Amygdala (tissue), 56 donors: ENCODE results near the gene SERPINH1.

Experiments
- DNase-seq, 56 donors: peaks; one replicate each; lab custom pipeline; 2025; lab: John Stamatoyannopoulos, UW

SERPINH1 gene

DNA sequence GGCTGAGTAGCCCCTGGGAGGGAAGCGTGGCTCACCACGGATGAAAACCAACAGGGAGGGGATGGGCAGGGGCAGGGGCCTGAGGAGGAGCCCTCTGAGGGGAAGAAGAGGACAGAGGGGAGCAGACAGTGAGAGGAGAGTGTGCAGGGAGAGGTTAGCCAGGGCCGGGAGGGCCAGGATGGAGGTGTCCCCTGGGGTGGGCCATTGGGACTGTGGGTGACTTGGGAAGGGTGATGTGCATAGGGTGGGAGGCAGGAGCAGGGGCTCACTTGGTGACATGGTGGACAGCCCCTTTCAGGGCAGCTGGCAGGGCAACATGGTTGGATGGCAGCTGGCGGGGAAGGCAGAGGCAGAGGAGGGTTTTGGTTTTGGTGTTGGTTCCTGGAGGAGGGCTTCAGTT is 30.7 kb upstream of the SERPINH1 start:
- DNase-seq = no peak

DNA sequence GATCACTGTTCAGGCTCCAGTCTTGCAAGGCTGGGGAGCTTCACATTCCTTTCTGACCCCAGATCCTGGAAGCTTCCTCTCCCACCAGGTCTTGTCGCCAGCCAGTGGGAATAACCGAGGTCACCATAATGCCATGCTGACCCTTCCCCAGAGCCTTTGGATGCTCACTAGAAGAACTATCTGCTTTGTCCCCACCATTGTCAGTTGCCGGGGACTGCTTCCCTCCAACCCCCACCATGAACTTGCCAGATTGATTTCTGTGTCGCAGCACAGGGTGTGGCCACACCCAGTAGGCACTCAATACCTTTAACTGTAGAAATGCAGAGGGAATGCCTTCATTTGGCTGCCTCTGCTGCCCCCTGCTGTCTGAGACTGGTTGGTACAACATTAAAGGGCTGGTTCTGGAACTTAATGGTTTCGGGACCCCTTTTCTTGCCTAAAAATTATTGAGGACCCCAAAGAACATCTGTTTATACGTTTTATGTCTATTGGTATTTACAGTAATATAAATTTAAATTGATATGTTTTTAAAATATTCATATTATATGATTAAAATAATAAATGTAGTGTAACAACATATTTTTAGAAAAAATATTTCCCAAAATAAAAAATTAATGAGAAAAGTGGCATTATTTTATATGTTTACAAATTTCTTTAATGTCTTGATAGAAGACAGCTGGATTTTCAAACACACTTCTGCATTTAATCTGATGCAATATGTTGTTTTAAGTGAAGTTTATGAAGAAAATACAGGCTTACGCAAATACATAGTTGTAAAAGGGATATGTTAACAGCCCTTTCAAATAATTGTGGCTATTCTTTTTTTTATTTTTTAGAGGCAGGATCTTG is 29.6 kb upstream of the SERPINH1 start:
- peak in 41 of 56 donors; percentile 5 to 86 (median 36) for DNase-seq

DNA sequence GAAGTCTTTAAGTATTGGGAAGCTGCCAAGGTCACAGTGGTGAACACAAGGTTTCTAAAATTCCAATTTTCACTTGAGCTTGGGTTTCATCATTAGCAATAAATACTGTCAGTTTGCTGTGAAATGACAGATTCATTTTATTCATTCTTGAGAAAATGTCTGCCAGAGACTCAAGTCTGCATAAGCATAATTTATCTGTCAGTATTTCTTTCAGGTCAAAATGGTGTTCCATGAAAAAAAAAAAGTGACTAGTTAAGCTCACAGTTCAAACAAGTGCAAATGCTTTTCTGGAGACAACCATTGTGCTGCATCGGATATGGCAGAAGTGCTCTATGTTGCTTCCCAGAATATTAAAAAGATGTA is 28.2 kb upstream of the SERPINH1 start:
- DNase-seq = no peak

DNA sequence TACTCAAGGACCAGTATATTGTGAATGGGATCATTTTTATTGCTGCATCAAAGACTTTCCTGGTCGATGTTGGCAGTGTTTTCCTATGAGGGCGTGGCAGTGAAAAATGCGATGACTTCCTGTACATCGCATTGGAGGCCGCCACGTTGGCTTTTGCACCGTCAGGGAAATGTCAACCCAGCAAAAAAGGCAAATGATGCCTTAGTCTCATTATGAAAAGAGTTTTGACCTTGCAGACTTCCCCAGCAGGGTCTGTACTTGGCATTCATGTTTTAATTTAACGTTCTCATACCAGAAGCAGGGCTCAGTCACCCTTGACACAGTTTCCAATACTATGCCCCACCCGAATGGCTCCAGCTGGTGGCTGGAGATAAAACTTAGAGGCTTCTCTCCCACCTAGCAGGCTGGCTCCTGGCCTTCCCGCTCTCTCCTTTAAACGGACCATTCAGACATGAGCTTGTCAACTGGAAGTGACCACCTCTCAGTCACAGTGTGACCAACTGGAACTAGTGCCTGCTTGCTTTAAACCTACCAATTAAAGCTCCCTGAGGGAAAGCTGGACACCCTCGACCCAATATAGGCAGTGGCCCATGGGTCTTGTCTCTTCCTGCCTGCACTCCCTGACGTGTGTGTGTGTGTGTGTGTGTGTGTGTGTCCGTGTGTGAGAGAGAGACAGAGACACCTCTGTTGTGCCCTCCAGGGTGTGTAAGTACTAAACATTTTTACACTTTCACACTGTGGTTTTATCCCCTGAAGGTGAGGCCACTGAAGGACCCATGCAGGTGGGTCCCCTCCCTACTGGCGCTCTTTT is 27.6 kb upstream of the SERPINH1 start:
- no peak for DNase-seq

DNA sequence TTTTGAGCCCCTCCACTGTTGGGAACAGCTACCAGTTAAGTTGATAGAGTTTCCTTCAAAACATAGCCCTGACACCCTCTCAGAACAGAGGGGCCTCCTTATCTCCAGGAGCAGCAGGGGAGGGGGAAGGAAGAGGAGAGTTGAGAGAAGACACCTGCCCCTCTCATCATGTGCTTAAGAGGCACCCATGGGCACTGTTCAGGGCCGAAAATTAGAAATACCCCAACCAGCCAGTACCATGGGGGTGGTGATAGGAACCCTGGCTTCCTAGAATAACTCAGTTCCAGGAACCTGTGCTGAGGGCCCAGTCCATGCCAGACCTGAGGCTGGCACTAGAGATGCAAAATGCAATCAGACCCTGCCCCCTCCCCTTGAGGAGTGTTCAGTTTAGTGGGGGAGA is 27.0 kb upstream of the SERPINH1 start:
- DNase-seq = no peak

DNA sequence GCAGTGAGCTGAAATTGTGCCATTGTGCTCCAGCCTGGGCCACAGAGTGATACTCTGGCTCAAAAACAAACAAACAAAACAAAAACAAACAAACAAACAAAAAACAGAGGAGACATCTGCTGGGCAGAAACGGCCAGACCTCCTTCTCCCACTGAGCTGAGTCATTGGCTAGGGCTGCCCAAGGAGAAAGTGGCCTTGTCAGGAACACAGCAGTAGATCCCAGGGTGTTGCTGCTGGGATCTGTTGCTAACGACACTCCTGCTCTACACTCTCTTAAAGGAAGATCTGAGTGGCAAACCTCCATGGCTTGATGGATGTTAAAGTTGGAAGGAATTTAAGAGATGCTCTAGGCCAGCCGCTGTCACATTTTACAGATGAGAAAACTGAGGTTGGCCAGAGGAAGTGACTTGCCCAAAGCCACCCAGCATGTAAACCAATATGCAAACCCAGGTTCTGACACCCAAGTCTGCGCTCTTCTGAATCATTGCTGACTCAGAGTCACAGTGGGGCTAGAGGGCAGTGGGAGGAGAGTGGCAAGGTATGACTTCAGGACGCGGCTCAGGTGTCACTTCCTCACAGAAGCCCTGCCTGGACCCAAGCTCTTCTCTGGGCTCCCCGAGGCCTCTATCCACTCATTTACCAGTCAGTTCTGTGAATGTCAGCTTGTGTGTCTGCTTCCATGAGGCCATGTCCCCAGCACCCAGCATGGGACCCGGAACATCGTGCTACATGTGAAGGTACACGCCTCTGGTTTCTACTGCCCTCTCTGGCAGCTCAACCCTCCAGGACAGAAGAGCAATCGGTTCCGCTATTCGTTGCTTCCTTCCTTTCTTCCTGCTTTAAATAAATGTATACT is 25.0 kb upstream of the SERPINH1 start:
- DNase-seq = no peak

DNA sequence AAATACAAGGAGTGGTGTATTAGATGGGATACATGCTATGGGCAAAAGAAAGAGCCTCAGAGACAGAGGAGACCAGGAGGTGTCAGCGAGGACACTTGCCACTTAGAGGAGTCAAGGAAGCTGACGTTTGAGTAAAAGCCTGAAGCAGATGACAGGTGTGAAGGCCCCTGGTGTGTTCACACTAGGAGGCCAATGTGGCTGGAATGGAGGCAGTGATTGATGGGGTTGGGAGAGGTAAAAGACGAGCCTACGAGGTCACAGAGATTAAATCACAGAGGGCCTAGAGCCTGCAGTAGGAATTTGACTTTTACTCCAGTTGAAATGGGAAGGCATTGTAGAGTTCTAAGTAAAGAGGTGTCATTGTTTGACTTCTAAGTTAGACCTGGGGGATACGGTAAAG is 24.3 kb upstream of the SERPINH1 start:
- no peak for DNase-seq

DNA sequence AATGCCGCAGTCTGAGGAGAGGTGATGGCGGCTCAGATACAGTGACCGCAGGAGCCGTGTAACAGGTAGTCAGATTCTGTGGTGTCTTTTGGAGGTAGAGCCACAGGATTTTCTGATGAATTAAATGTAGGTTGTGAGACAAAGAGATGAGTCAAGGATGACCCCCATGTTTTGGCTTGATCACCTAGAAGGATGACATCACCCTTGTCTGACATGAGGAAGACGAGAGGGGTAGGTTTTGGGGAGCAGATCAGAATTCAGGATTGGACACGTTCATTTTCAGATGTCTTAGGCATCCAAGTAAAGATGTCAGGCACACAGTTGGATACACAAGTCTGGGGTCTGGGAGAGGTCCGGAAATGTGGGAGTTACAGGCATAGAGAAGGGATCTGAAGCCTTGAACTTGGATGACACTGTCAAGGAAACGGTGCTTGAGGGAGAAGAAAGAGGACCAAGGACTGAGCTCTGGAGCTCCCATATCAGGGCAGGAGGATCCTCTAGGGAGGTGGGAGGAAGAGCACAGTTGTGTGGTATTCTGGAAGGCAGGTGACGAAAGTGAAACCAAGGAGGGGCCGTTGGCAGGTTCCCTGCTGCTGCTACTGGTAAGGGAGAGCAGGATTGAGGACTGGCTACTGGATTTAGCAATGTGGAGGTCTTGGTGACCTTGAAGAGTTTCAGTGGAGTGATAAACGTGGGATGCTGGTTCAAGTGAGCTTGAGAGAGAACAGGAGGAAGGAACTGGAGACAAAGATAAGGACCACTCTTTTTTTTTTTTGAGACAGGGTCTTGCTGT is 23.7 kb upstream of the SERPINH1 start:
- no peak for DNase-seq

DNA sequence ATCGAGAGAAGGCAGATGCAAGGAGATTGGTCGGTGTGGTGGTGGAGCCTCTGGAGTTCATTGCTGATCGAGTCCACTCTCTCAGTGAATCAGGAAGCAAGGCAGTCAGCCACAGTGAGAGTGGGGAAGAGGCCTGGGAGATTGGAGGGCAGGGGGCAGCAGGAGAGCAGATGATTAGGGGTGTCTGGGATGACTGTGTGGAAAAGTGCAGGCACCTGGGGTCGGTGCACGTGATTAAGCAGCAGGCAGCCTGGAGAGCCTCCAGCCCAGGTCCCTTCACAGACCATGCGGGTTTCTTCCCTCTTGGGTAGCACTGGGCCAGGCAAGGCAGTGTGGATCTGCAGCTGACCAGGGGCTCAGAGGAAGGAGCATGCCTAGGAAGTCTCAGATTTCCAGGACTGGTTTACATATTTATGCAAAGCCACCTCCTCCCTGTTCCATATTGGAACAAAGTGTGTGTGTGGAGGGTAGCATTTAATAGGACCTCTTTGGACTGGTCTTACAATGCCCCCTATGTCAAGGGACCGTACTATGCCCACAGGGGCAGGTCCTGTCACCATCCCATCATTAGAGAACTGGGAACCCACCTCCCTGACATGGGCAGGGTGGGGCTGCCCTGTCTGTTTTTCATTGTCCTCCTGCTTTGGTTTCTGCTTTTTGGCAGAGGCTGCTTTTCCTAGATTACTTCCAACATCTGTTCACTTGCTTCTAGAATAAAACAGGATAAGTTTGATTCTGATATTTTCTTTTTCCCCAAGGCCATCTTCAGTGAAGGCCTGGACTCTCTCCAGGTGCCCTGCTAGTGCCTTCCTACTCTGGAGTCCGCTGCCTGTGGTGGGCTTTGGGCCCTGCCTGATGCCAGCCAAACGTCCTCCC is 22.4 kb upstream of the SERPINH1 start:
- DNase-seq = no peak

DNA sequence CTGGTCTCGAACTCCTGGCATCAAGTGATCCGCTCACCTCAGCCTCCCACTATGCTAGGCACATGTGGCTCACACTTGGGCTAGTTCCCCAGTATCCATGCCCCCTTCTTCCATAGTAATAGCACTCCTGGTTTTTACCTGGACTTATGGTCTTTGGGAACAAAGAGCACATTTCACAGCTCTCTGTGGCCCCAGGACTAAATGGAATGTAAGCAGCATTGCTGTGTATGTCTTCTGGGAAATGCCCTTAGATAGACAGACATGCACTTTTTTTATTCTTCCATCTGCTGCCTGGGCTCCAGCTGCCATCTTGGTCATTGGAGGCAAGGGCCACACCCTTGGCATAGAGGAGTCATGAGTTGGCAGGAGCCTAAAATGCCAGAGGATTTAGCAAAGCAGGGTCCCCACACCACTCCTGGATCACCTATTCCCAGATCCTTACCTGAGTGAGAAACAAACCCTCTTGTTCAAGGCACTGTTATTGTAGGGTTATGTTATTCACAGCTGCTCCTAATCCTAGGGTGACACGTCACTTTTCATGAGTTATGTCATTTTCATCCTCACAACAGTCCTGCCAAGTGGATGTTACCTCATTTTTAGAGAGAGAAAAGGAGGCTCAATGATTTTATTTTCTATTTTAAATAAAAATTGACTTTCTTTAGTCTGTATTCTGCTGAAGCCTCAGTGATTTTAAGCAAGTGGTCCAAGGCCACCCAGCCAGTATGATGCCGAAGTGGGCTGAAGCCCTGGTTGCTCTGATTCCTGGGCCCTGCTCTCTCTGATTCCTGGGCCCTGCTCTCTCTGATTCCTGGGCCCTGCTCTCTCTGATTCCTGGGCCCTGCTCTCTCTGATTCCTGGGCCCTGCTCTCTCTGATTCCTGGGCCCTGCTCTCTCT is 20.6 kb upstream of the SERPINH1 start:
- DNase-seq = no peak

DNA sequence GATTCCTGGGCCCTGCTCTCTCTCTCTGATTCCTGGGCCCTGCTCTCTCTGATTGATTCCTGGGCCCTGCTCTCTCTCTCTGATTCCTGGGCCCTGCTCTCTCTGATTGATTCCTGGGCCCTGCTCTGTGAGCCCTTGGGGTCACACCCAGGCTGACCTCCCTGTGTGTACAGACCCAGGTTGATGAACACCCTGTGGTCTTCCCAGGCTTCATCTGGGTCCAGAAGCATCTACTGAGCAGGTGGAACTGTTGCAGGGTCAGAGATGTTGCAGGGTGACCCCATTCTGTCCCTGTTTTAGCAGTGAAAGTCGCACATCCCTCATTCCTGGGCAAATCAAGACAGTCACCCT is 20.0 kb upstream of the SERPINH1 start:
- no peak for DNase-seq

DNA sequence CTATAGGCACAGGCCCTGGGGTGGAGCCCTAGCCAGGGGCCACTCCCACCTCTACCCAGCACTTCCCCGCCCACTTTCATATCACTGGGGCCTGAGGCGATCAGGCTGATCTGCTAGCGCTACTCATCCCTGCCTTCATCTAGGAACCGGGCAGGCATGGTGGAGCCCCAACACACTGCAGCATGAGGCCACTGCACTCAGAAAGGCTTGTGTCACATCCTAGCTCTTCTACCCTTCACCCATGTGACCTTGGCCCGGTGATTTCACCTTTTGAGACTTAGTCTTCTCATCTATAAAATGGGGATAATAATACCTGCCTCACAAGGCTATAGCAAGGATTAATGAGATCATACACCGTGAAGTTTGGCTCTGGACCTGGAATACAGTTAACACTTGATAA is 18.2 kb upstream of the SERPINH1 start:
- DNase-seq = no peak

DNA sequence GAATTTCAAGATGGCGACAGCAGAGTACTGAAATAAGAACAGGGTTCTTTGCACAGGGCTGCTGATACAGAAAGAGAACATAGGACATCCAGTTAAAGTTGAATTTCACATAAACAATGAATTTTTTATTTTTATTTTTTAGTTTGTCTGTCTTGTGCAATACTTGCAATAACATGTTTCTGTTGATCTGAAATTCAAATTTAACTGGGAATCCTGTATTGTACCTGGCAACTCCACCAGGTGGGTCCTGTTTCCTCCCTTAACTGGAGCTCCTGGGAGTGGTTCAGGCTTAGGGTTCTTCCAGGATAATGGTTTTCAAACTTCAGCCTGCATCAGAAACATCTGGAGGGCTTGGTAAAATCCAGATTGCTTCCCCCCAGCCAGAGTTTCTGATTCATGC is 14.9 kb upstream of the SERPINH1 start:
- DNase-seq = no peak

DNA sequence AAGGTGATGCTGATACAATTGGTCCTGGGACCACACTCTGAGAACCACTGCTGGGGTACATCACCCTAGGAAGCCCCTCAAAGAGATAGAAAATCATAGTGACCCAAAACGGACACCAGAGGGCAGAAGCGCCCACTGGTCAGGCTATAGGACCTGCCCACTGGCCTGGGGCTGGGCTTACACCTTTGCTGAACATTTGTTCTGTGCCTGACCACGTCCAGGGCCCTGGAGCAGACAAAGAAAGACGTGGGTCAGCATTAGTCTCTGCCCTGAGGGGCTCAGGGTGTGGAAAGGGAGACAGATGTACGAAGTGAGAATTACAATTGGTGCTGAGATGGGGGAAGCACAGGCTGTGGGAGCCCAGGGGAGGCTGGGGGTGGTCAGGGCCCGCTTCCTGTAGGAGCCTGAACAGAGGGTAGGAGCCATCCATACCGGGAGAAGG is 14.4 kb upstream of the SERPINH1 start:
- peak in 38 of 56 donors; percentile 7 to 72 (median 37) for DNase-seq

DNA sequence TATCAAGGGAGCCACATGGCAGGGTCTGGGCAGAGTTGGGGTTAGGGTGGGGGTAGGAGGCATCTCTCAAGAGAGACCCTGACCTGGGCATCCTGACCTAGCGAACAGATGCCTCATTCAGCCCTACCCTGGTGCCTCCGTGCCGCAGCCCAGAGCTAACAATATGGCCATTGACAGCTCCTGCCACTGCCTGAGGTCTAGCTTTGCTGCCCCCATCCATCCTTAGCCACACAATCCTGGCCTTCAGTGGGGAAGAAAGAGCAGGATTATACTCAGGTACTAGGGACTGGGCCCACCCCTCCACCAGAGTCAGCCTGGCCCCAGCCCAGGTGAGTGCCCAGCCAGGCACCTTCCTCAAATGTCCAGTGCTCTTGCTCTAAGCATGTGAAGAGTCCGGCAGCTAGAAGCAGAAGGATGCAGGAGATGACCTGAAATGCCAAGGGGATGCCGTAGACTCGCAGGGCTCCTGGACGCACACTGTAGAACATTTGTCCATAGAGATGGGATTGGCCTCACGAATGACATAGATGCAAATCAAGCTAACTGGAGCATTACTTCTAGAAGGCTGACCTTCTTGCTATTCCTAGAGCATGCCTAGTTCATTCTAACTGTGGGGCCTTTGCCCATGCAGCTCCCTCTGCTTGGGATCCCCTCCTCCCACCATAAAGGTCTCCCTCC is 13.3 kb upstream of the SERPINH1 start:
- no peak for DNase-seq

DNA sequence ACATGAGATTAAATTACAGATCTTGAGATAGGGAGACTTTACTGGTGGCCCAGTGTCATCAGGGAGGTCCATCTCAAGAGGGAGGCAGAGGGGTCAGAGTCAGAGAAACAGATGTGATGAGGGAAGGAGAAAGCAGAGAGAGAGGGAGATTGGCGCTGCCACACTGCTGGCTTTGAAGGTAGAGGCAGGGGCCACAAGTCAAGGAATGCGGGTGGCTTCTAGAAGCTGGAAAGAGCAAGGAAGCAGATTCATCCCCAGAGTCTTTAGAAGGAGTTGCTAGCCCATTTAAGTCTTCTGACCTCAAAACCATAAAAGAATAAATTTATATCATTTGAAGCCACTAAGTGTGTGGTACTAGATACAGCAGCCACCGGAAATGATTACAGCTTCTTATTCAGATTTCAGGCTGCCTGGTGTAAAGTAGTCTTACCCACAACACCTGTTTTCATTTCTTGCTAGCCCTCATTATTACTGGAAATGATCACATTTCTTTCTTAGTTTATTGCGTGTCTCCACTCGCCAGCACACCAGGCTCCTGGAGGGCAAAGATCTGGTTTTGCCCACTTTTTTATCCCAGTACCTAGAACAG is 12.6 kb upstream of the SERPINH1 start:
- DNase-seq = no peak

DNA sequence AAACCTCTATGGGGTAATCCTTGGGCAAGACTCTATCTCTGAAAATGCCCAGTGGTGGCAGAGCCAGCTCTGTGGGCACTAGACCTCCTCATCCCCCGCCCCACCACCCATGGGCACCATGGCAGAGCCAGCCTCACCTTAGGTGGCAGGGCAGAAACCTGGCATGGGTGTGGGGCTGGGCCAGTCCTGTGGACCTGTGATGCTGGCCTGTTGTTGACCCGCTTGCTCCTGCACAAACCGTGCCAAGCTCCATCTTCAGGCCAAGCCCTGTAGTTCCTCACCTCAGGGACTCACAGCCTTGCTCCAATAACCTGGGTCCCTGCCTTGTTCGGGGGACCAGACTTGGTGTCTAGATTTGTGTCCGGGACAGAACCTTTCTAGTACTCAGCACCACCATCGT is 8.9 kb upstream of the SERPINH1 start:
- no peak for DNase-seq
